Activated gamma-delta T cell treated with Interleukin-2 at 50 U/mL for 16 hours (primary cell): ENCODE results near the gene IDH3A.

Source experiments
- DNase-seq: peaks from one replicate; pipeline ENCODE4 v3.0.0-alpha.2; 2020

The IDH3A gene

DNA sequence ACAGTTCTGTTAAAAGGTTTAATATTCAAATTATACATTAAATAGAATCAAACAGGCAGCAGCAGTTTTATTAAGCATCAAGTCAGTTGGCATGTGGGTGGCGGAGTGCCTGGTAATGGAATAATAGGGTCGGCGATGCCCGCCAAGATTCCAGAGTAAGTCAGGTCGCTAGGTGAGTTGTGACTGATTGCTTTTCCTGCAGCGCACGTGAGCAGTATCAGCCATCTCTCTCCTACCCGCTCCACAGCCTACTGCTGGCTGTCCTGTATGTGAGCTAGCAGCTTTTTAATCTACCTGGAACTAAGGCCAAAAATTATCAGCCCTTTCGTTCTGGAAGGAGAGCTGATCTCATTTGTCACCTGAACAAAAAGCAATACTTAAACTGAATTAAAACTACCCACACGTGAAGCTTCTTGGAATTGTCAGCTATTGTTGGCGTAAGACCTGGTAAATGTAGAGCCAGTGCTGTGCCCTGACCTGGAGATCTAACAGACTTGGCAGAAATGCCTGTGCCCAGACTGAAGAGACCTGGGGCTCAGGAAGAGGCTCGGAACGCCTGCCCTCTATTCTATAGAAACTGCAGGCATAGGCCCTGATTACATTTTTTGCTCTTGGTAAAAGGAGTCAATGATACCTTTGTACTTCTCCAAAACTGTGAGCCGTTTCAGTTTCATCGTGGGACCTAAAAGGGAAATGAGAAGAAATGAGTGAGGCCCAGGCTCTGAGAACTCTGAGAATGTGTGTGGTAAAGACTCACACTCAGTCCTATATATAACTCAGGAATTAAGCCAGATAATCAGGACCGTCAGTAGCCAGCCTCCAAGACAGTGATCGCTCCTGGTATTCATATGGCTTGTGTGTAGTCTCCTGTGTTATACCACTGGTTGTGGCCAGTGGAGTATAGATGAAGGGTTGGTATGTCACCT is 21.9 kb downstream of the IDH3A start:
- DNase-seq, result no peak

DNA sequence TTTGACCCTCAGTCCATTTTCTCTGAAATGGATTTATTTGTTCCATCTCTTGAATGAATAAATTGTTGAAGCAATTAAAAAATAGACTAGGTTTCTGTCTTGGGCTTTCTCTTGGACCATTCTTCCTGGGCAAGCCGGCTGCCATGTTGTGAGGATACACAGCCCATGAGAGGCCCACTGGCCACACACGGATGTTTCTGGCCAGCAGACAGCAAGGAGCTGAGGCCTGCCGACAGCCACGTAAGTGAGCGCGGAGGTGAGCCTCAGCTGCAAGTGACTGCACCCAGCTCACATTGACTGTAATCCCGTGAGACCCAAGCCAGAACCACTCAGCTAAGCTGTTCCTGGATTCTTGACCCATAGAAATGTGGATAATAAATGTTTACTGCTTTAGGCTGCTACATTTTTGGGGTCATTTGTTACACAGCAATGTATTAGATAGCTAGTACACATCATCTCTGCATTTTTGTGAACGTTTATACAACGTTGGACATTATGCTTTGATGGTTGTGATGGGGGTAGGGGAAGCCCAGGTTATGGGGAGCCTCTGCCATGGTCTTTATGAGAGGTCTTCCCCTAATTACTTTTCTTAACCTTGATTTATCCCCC is 22.8 kb downstream of the IDH3A start:
- DNase-seq, result no peak

DNA sequence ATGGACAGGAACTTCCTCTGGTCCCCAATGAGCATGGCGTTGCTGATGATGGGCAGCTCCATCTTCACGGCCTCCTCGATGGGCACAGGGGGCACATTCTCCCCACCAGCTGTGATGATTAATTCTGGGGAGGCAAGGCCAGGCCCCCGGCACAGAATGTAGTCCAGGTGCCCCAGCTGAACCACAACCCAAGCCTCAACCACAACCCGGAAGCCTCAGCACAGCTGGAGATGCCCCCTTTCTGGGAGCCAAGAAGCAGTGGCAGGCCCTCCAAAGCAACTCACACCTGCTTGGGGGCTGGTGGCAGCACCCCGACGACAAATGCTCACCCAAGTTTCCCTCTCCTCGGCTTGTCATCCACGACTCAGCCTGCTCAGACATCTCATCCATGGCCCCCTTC is 25.2 kb downstream of the IDH3A start:
- no peak for DNase-seq

DNA sequence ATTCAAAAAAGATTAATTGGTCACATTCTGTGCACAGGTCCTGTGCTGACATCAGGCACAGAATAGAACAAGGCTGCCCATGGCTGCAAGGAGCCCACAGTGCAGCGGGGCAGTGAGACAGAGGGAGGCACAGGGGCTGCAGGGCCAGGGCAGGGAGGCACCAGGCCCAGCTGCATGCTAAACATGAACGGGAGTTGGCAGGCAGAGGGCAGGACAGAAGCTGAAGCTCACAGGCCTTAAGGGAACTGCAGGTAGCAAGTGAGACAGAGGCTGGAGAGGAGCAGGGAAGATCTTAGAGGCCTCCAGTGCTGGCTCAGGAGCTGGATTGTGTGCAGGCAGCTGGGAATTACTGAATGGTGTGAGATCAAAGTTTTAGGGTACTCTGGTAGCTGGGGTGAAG is 26.2 kb downstream of the IDH3A start:
- no peak for DNase-seq

DNA sequence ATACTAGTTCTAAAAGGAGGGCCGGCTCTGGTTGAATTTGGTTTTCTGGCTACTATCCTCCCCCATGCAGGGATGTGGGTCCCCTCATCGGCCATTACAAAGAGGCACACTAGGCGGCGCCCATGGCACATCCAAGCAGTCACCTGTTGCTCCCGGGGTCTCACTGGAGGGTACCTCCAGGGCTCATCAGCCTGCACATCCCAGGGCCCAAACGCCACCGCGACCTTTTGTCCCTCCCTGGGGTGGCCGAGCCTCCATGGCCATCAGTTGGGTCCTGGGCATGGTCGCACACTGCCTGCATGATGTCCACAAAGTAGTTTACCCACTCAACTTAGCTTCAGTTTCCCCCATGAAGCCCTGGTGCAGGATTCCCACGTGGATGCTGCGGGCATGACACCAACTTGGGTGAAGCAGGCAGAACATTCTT is 28.3 kb downstream of the IDH3A start:
- peak; percentile 19 for DNase-seq

DNA sequence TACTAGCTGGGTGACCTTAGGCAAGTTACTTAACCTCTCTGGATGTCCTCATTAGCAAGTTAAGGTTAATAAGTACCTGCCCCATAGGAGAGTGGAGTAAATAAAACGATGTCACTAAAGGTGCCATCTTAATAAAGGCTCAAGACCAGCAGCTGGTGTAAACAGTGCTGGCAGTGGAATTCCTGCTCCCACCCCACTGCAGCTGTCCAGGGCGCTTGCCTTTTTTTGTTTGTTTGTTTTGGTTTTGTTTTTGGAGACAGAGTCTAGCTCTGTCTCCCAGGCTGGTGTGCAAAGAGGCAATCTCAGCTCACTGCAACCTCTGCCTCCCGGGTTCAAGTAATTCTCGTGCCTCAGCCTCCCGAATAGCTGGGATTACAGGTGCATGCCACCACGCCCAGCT is 28.9 kb downstream of the IDH3A start:
- no peak for DNase-seq

DNA sequence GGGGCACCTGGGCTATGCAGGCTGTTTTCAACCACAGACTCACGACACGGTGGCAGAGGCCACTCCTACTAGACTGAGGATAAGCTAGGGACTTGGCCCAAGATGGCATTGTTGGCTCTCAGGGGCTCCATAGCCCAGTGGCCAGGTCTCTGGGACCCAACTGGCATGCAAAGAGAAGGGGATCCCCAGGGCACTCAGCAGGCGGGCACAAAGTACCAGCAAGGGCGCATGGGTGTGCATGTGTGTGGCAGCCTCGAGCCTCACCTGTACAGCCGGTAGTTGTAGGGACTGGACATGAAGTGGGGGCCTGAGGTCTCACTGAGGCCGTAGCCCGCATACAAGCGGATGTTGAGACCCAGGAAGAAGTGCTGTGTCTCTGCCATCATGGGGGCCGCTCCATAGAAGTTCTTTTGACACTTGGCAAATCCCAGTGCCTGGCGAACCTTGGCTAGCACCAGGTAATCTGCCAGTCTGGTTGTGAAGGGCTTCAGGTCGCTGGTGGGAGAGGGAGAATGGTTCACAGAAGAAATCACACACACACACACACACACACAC is 30.2 kb downstream of the IDH3A start:
- no peak for DNase-seq

DNA sequence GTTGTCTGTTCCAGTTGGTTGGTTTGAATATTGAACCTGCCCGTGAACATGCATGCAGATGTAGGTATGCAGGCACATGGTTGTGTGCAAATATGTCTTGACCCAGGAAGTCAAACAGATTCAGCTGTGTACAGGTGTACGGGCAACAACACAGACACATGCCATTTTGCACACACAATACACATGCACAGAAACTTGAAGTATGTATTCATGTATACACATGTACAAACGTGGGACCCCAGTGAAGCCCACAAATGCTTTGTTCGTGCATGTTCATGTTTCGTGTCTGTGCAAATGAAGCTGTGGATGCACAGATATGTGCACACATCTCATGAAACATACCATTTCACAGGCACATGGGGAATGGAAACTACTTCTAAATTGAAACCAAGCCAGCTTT is 30.7 kb downstream of the IDH3A start:
- no peak for DNase-seq

DNA sequence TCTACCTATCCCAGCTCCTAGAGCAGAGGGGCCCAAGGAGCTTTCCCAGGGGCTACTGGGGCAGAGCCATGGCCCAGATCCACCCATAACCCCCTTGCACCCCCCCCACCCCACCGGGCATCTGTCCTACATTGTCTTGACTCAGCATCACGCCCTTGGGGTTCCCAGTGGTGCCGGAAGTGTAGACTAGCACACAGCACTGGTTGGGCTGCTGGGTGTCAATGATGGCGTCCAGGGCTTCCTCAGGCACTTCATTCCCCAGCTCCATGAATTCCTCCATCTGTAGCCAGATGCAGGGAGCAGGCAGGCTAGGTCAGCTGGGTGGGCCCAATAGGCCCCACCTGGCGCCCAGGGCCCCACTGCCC is 33.2 kb downstream of the IDH3A start:
- DNase-seq, result no peak

DNA sequence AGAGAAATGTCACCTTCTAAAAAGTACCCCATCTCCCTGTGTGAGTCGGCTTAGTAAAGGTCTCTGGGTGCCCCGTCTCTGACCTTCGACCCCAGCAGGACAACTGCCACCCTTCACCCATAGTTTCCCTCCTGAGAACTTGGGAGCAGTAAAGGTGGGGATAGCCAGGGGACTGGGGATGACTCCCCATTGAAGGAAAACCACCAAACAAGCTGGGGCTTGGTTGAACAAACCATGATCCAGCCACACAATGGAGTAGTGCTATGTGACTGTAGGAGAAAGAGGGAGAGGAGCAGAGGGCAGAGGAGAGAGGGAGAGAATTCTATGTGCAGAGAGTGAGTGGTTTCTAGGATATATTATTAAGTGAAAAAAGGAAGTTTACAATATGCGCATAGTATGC is 33.7 kb downstream of the IDH3A start:
- DNase-seq, result no peak

DNA sequence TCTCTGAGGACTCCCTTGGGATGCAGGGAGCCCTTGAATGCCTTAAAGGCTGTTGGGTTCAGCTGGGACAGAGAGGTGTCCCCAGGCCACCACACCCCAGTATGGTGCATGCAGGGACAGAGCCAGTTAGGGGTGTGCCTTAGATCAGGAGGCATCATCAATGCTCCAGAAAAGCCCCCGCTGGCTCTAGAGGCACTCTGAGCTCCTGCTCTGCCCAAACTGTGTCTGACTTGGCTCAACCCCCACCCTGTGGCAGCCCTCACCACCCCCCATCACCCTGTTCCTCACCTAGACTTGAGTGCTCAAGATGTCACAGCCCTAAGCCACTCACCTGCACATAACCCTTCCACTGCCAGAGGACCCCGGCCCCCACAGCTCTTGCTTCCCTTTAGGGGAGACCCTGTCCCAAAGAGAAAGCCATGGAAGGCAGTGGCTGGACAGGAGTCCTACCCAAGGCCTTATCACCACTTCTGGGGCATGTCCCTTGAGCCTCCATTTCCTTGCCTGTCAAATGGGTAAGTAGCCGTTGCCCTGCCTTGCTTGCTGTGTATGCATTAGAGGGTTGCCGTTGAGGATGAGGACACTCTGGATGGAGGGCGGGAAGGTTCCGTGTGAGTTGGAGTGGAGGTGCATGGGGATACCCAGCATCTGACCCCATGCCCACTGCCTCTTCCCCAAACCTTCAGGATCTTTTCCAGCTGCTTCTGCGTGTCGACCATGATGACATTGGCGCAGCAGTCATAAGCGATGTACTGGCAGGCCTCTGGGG is 43.8 kb downstream of the IDH3A start:
- no peak for DNase-seq

DNA sequence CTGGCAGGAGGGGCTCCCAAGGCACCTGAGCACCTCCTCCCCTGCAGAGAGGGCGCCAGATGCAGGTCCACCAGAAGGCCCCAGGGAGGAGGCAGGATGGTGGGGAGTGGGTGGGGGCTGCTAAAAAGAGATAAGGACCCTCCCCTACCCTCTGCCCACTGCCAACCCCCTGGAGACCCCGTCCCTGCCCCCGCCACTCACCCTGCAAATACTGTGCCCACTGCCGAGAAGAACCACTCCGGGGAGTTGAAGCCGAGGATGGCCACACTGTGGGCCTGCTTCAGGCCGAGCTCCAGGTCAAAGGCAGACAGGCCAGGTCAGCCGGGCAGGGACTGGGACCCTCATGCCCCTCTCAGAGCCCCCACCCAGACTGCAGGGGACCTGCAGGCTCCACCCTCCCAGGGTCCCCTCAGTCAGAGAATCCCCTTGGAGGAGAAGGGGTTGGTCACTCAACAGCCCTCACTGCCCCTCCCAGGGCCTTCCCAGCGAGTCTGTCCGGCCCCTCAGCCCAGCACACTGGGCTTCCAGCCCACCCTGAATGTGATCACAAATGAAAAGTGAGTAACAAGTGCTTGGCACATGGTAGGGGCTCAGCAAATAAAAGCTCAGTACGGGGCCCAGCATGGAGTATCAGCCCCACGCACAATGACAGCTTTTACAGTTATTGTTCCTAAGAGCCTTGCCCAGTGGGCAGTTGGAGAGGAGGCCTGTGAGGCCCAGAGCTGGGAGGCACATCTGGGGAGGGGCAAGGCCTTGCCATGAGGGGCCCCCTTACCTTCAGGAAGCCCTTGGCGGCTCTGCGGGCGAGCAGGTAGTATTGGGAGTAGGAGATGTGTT is 44.8 kb downstream of the IDH3A start:
- DNase-seq, result no peak

DNA sequence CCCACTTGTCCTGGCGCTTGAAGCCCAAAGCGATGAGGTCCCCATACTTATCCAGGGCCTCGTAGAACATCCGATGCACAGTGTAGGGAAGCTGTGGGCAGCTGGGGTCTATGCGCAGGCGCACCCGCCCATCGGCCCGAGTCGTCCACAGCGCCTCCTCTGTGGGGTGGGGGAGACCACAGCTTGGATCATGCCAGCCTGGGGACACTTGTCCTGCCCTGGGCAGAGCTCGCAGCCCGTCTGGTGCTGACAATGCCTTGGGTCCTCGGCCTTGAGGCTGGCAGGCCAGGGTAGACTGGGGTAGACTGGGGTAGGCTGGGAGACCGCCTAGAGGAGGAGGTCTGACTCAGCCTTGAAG is 45.4 kb downstream of the IDH3A start:
- no peak for DNase-seq

DNA sequence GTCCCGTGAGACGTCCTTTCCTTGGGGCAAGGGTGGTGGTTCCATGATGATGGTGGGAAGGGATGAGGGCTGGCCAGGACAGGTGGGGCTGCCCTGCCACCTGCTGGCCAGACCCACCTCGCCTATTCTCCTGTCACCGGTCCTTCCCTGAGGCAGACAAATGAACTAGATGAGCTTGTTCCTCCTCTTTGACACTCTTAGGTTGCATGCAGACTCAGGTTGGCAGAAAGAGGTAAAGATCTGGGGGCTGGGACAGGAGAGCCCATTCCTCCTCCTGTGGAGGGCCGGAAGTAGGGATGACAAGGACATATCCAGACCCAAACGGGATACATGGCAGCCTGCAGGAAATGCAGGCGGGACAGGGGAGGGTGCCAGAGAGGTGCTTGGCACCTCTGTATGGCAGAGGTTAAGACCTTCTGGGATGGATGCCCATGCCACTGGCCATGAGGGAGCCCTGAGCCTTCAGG is 46.6 kb downstream of the IDH3A start:
- peak; percentile 34 for DNase-seq

DNA sequence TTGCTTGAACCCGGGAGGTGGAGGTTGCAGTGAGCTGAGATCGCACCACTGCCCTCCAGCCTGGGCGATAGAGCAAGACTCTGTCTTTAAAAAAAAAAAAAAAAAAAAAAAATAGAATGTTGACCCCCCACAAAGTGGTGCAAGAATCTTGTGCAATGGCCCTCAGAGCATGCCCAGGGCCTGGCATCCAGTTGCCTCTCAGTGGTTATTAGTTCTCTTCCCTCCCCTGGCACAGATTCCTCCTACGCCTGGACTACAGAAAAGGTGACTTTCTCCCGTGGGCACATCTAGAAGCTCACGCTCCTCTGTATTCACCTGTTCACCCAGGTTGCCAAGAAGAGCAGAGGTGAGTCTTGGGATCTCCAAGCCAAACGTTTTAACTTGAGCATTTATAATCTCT is 48.5 kb downstream of the IDH3A start:
- DNase-seq, result no peak

DNA sequence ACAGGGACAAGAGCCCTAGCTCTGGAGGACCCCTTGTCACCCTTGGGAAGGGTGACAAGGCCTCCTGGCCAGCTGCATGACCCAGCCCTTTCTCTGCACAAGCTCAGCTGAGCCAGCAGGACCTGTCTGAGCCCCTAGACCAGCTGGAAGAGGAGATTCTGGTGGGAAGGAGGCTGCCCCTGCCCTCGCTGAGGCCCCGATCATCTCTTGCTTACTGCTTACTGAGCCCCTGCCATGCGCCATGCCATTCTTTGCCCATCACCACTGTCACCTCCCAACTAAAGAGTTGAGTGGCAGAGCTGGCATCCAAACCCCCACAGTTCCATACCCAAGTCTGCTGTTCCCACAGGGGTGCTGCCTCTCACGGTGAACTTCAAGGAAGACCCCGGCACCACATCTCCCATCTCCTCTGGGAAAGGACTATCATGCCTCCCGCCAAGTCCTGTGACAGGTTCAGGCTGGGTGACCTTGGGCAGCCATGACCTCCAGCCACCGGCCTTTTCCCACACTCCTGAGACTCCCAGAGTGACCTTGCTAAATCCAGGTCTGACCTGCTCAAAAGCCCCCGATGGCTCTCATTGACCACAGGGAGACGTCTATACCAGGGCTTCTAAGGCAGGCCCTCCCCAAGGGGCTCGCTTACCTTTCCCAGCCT is 51.2 kb downstream of the IDH3A start:
- DNase-seq, result no peak

DNA sequence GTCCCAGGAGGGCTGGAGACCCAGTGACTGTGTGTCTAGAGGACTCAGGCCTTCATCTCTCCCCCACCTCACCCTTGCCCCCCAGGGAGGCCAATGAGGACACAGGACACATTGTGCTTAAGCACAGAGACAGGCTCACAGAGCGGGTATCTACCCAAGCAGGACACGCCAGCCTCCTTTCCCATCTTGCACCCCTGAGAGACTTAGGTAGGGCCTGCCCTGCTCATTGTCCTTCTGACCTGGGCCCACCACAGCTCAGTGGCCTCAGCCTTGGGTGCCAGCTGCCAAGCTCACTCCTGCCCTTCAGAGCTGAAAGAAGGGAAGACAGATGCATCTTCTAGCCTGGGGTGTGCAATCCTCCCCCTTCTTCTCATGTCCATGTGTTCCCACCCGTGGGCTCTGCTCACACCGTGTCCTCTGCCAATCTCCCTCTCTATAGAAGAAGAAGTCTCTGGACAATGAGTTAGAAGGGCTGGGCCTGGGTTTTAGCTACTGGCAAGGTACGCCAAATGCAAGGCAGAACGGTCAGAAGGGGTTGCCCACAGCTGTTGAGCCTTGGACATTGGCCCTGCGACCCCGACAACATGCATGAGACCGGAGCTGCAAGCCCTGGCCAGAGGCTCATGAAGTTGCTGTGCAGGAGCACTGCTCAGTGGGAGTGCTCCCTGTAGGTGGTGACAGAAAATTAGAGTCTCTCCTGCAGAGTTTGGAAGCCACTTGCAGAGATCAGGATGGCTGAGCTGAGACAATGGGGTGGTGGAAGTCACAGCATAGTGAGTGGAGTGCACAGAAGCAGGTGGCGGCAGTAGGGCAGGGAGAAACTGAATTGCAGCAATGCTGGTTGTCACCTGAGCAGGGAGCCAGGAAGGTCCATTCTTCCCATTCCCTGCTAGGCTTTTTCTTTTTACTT is 52.4 kb downstream of the IDH3A start:
- DNase-seq, result no peak

DNA sequence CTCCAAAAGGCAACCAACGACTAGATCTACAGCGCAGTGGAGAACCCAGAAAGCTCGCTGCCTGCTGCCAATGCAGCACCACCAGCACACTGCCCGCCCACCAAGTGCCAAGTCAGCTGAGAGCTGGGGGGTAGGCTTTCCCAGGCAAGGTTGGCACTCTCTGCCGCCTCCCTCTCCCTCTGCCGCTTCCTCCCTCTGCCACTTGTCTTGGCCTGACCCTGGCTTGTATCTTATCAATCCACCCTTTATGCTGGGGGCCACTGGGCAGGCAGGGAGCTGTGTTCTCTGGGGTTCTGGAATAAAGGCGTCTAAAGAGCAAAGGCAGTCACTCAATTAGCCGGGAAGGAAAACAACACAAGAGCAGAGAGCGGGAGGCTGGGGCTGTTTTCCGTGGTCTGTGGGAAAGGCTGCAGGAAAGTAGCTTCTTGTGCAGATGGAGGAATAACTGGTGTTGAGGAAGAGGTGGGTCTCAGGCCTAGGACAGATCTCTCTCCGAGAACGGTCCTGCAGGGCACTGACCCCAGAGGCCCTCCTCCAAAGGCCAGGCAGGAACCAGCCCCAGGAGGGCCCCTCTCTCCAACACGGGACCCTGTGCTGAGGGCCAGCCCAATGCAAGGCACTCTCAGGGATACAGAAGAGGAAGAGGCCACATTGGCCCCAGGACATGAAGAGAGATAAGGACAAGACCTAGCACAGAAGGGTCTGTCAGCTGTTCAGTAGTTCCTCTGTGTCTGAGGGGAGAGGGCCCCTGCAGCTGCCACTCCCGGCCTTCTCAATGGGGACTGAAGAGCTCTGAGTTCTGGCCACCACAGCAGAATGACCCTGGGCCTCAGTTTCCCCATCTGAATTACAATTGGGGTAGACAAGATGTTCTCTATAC is 54.4 kb downstream of the IDH3A start:
- no peak for DNase-seq

DNA sequence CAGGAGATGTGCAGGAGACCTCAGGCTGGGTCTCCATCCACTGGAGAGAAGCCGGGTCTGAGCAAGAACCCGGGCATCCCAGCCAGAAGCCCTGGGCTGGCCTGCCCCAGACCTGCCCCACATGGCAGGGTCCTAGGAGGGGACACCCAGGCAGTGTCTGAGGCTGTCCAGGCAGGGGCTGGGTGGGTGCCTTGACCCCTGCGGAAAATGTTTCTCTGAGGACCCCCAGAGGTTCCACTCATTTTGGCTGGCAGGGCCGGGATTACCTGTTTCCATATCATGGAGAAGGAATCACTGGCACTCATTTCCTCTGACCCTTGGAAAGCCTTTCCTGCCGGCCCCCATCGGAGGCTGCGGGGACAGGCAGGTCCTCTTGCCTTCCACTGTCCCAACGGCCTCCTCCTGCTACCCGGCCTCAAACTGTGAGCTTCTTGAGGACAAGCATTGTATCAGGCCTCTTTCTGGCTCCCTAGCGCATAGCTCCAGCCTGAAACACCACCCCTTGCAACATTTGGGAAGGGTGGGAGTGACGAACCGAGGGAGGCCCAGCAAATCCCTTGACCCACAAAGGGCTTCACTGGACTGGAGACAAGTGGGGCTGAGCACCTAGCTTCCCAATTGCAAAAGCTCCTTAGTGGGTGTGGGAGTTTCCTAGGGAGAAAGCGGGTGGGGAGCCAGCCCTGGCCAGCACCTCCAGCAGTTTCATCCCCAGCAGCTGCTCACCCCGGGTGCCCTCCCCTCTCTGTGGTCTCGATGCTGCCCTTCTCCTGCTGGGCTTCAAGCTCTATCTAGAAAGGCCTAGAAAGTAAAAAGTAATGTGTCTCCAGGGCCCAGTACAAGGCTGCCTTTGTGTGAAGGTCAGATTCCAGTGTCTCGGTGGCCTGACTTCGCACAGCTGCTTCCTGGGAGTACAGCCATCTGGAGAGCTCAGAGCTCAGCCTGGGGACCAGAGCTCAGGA is 55.5 kb downstream of the IDH3A start:
- no peak for DNase-seq
